K562 (cell line): ENCODE data around the gene ACADSB.

Experiments used
- BCL6 ChIP-seq: fragments of 250-450 bp; sonication (Bioruptor Pico); IDR thresholded peaks from 2 replicates; pipeline ENCODE4 v1.4.0; 2020
- CHD4 ChIP-seq: fragments of 200-600 bp; sonication (generic); IDR thresholded peaks from 3 replicates; pipeline ENCODE4 v1.6.1; 2012; ENCODE audit warnings: low read depth, mild to moderate bottlenecking, mixed read lengths, low read length, inconsistent platforms; ENCODE audit not compliant: insufficient read depth, insufficient replicate concordance, poor library complexity, severe bottlenecking
- MYC ChIP-seq, 2 experiments: fragments of 250-450 bp in 1 of 2; sonication (Bioruptor Pico) in 1 of 2; IDR thresholded peaks; 2 replicates each; pipeline versions ENCODE4 v1.5.1 to v1.6.1; 2012 to 2021; ENCODE audit warnings: low read depth in 2 of 2, borderline replicate concordance in 1 of 2, improper control_type of control experiment in 1 of 2, low read length in 1 of 2, mild to moderate bottlenecking in 1 of 2, moderate library complexity in 1 of 2

DNA sequence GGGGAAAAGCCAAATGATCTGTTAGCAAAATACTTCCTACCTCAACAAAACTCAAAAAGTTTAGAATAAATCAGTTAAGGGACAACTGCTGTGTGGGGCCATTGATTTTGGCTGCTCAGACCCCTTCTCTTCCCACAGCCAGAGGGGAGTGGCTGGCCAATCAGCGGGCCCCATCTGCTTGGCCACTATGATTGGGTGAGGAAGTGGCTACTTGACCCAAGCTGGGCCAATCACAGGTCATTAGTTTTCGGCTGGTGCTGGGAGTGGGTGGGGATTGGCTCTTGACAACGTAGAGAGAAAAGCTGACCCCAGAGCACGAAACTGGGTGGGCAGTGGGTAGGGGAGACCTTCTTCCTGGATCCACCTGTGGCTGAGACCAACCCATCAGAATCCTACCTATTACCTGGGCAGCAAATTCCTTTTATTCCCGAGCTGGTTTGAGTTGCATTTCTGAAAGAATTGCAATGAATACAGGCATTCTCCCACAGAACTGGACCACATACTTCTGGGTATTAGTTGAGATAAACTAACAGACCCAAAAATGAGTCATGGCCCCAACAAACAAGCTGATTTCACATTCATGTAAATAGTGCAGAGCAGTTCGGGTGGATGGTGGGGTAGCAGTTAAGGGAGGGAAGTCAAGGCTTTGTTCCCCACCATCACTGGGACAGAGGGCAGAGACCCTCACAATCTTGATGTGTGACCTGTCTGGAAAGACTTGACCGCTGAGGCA is 91.4 kb downstream of the ACADSB start:
- TF ChIP-seq BCL6 (CRISPR knock-in tag) (no peak), CHD4 (no peak), MYC (IDR thresholded peaks at IDR 0.05; ENCODE audit: low read depth, low read length) (no peak), MYC (CRISPR knock-in tag; IDR thresholded peaks at IDR 0.05; ENCODE audit: borderline replicate concordance, low read depth) (no peak)
